H1 (cell line): Measurements from ENCODE around the gene TSPEAR. TPM values are rescaled to one million over a fixed set of nuclear protein-coding genes. Genes with fewer than 3 reads are reported as not detected.
A peak's percentile ranks its signal among the peaks of the same experiment; 100 is the strongest.

ENCODE experiments used
- CTCF ChIA-PET: fragments of 300-600 bp; sonication (Branson Sonifier 250); formaldehyde crosslinking; loops from one replicate; lab custom pipeline; 2021; ENCODE audit not compliant: partially characterized antibody; lab: Charles Lee
- POLR2A ChIA-PET: fragments of 300-600 bp; sonication (Branson Sonifier 250); formaldehyde crosslinking; loops from one replicate; lab custom pipeline; 2021; ENCODE audit warnings: inconsistent platforms; ENCODE audit not compliant: partially characterized antibody; lab: Charles Lee
- DNase-seq, 2 experiments: peaks; one replicate each; pipeline versions ENCODE4 v3.0.0 to v3.0.0-alpha.2; 2010 to 2022; ENCODE audit warnings: low spot score in 2 of 2, low read depth in 1 of 2, mixed read lengths in 1 of 2
- FAIRE-seq: peaks from 2 replicates; lab custom pipeline; 2011; peaks lifted over from hg19 to GRCh38; lab: Jason Lieb, UNC
- H2AFZ ChIP-seq: 2 replicates; pipeline ENCODE4 v1.8.1; 2012; ENCODE audit warnings: low read length, inconsistent platforms
- H2AK5ac ChIP-seq: 2 replicates; pipeline ENCODE4 v1.6.1; 2013; ENCODE audit warnings: low read depth, low read length
- H2BK120ac ChIP-seq: replicated peaks from 2 replicates; pipeline ENCODE3; 2013; ENCODE audit warnings: low read depth, low read length, inconsistent platforms
- H2BK12ac ChIP-seq: 2 replicates; pipeline ENCODE4 v1.6.1; 2013; ENCODE audit warnings: low read depth, low read length
- H2BK15ac ChIP-seq: 2 replicates; pipeline ENCODE4 v1.6.1; 2013; ENCODE audit warnings: low read length
- H2BK20ac ChIP-seq: 2 replicates; pipeline ENCODE4 v1.6.1; 2013; ENCODE audit warnings: low read length
- H2BK5ac ChIP-seq: 2 replicates; pipeline ENCODE4 v1.6.1; 2013; ENCODE audit warnings: low read depth, low read length
- H3K14ac ChIP-seq: 2 replicates; pipeline ENCODE4 v1.6.1; 2013; ENCODE audit warnings: inconsistent platforms; ENCODE audit not compliant: insufficient read length
- H3K18ac ChIP-seq: 2 replicates; pipeline ENCODE4 v1.6.1; 2013; ENCODE audit warnings: low read length; ENCODE audit errors: extremely low read depth
- H3K23ac ChIP-seq: 2 replicates; pipeline ENCODE4 v1.6.1; 2013; ENCODE audit warnings: inconsistent platforms; ENCODE audit not compliant: insufficient read length
- H3K23me2 ChIP-seq: 2 replicates; pipeline ENCODE4 v1.6.1; 2013; ENCODE audit warnings: low read depth, low read length
- H3K27ac ChIP-seq: 2 replicates; pipeline ENCODE4 v1.6.1; 2011; ENCODE audit warnings: low read depth, low read length, inconsistent platforms
- H3K27me3 ChIP-seq, 4 experiments: replicated peaks in 1 of 4; 1 replicate in 1 of 4; 2 replicates in 3 of 4; pipeline versions ENCODE4 v1.6.1 to v1.8.1; 2011 to 2013; ENCODE audit warnings: low read length in 3 of 4, mild to moderate bottlenecking in 3 of 4, inconsistent platforms in 2 of 4, mixed read lengths in 2 of 4, moderate library complexity in 1 of 4; ENCODE audit not compliant: control insufficient read depth in 3 of 4, insufficient read depth in 3 of 4; ENCODE audit errors: extremely low read depth in 1 of 4
- H3K36me3 ChIP-seq, 4 experiments: 2 replicates each; pipeline versions ENCODE4 v1.6.1 to v1.8.1; 2011 to 2013; ENCODE audit warnings: mild to moderate bottlenecking in 4 of 4, low read length in 3 of 4, moderate library complexity in 2 of 4, control low read depth in 1 of 4, inconsistent platforms in 1 of 4; ENCODE audit not compliant: insufficient read depth in 4 of 4, control insufficient read depth in 2 of 4
- H3K4ac ChIP-seq: replicated peaks from 2 replicates; pipeline ENCODE3; 2013; ENCODE audit warnings: low read length, low read depth, mixed read lengths, inconsistent platforms; ENCODE audit not compliant: insufficient read length
- H3K4me1 ChIP-seq, 4 experiments: replicated peaks in 1 of 4; 1 replicate in 1 of 4; 2 replicates in 3 of 4; pipeline versions ENCODE4 v1.6.1 to v1.8.1; 2011 to 2013; ENCODE audit warnings: low read length in 3 of 4, inconsistent platforms in 2 of 4, mixed read lengths in 1 of 4; ENCODE audit not compliant: insufficient read depth in 4 of 4, control insufficient read depth in 3 of 4
- H3K4me2 ChIP-seq, 2 experiments: 2 replicates each; pipeline versions ENCODE4 v1.6.1 to v1.8.1; 2011 to 2013; ENCODE audit warnings: low read depth in 2 of 2, low read length in 2 of 2, control low read depth in 1 of 2, inconsistent platforms in 1 of 2, mild to moderate bottlenecking in 1 of 2; ENCODE audit not compliant: insufficient read depth in 1 of 2
- H3K4me3 ChIP-seq, 4 experiments: fragments of 200-600, 300-600 bp in 1 of 4; sonication (generic), shearing (Covaris generic), sonication (Bioruptor Twin) in 1 of 4; 2 replicates each; pipeline versions ENCODE4 v1.5.1 to v1.8.1; 2011 to 2016; ENCODE audit warnings: low read length in 4 of 4, low read depth in 3 of 4, control low read depth in 2 of 4, inconsistent platforms in 2 of 4, mild to moderate bottlenecking in 2 of 4, mixed read lengths in 1 of 4, moderate library complexity in 1 of 4; ENCODE audit not compliant: insufficient read depth in 2 of 4; ENCODE audit errors: extremely low read depth in 1 of 4
- H3K56ac ChIP-seq: replicated peaks from 2 replicates; pipeline ENCODE3; 2013; ENCODE audit warnings: low read depth, mild to moderate bottlenecking, mixed read lengths, low read length, inconsistent platforms; ENCODE audit not compliant: insufficient read length
- H3K79me1 ChIP-seq: 2 replicates; pipeline ENCODE4 v1.6.1; 2013; ENCODE audit warnings: low read depth, low read length, control low read depth
- H3K79me2 ChIP-seq, 2 experiments: 2 replicates each; pipeline versions ENCODE4 v1.6.1 to v1.8.1; 2012 to 2013; ENCODE audit warnings: low read length in 2 of 2, mild to moderate bottlenecking in 2 of 2, inconsistent platforms in 1 of 2; ENCODE audit not compliant: insufficient read depth in 2 of 2, control insufficient read depth in 1 of 2
- H3K9ac ChIP-seq, 4 experiments: replicated peaks in 1 of 4; 1 replicate in 1 of 4; 2 replicates in 3 of 4; pipeline versions ENCODE4 v1.6.1 to v1.8.1; 2011 to 2013; ENCODE audit warnings: low read depth in 3 of 4, low read length in 3 of 4, control low read depth in 2 of 4, mild to moderate bottlenecking in 2 of 4, moderate library complexity in 2 of 4, inconsistent platforms in 1 of 4; ENCODE audit errors: extremely low read depth in 1 of 4
- H3K9me3 ChIP-seq, 2 experiments: 2 replicates each; pipeline versions ENCODE4 v1.6.1 to v1.8.1; 2012 to 2013; ENCODE audit warnings: mild to moderate bottlenecking in 2 of 2, moderate library complexity in 2 of 2, control low read depth in 1 of 2, inconsistent platforms in 1 of 2, low read depth in 1 of 2, low read length in 1 of 2, mixed read lengths in 1 of 2; ENCODE audit not compliant: insufficient read depth in 2 of 2
- H4K20me1 ChIP-seq, 2 experiments: replicated peaks in 1 of 2; 2 replicates each; pipeline versions ENCODE3 to v1.8.1; 2011 to 2013; ENCODE audit warnings: inconsistent platforms in 2 of 2, low read length in 2 of 2, mild to moderate bottlenecking in 1 of 2; ENCODE audit not compliant: insufficient read depth in 2 of 2, control insufficient read depth in 1 of 2
- H4K5ac ChIP-seq: 2 replicates; pipeline ENCODE4 v1.6.1; 2013; ENCODE audit warnings: low read length, low read depth, mixed read lengths, inconsistent platforms; ENCODE audit not compliant: insufficient read length
- H4K8ac ChIP-seq: 2 replicates; pipeline ENCODE4 v1.8.0; 2013; ENCODE audit warnings: mild to moderate bottlenecking, moderate library complexity, low read length, inconsistent platforms; ENCODE audit not compliant: insufficient read depth; ENCODE audit errors: extremely low read depth
- H4K91ac ChIP-seq: replicated peaks from 2 replicates; pipeline ENCODE3; 2013; ENCODE audit warnings: low read length, mixed read lengths, inconsistent platforms; ENCODE audit not compliant: insufficient read length
- NANOG ChIP-seq: IDR thresholded peaks from 2 replicates; pipeline ENCODE4 v1.6.1; 2011; ENCODE audit warnings: low read length, low read depth, mild to moderate bottlenecking, inconsistent platforms; ENCODE audit not compliant: insufficient read depth, poor library complexity, severe bottlenecking
- POLR2AphosphoS5 ChIP-seq: IDR thresholded peaks from 2 replicates; pipeline ENCODE4 v1.6.1; 2011; ENCODE audit warnings: low read depth, low read length
- WGBS, 2 experiments: shearing (Covaris generic) in 1 of 2; methylation state at CpG; one replicate each; pipeline versions ENCODE4 v1.1.6 to v1.1.7; 2013 to 2015; ENCODE audit warnings: low lambda C conversion rate in 2 of 2, mixed read lengths in 2 of 2, inconsistent platforms in 1 of 2, low coverage in 1 of 2, missing lambda C conversion rate in 1 of 2; ENCODE audit not compliant: insufficient replicate concordance in 2 of 2, insufficient coverage in 1 of 2, insufficient read length in 1 of 2; ENCODE audit errors: extremely low coverage in 1 of 2, missing lambda C conversion rate in 1 of 2; 5-methylcytosine and 5-hydroxymethylcytosine counted together
- polyA plus RNA-seq, 7 experiments: library from polyadenylated mRNA; depleted of rRNA in 3 of 7; stranded (reverse) in 5 of 7; unstranded in 2 of 7; fragments of >200 nt in 5 of 7; fragments of 200-250 nt in 2 of 7; gene quantifications; 1 replicate in 5 of 7; 2 replicates in 1 of 7; 4 replicates in 1 of 7; pipeline versions ENCODE4 v1.2.1 to v1.2.3, GENCODE V29; 2011 to 2013; ENCODE audit warnings: missing spikeins in 2 of 7, mixed read lengths in 2 of 7
- total RNA-seq: library from RNA; stranded (reverse); fragmentation: NEBNext Ultra II Directional; extraction: Animal tissue kit (Norgen Biotek cat#: 25700); gene quantifications from 2 replicates; pipeline ENCODE4 v1.2.1, GENCODE V29; 2021
- TF ChIP-seq, protein P1 (sequence below): IDR thresholded peaks from 2 replicates; pipeline ENCODE4 v1.6.1; 2012; ENCODE audit warnings: inconsistent platforms

Gene TSPEAR
- total and polyA plus RNA-seq, 2 of the 8 experiments (the other 6 are each of a cell fraction or from before 2014, with no cell fraction given), result 0.58 to 0.89 TPM

DNA sequence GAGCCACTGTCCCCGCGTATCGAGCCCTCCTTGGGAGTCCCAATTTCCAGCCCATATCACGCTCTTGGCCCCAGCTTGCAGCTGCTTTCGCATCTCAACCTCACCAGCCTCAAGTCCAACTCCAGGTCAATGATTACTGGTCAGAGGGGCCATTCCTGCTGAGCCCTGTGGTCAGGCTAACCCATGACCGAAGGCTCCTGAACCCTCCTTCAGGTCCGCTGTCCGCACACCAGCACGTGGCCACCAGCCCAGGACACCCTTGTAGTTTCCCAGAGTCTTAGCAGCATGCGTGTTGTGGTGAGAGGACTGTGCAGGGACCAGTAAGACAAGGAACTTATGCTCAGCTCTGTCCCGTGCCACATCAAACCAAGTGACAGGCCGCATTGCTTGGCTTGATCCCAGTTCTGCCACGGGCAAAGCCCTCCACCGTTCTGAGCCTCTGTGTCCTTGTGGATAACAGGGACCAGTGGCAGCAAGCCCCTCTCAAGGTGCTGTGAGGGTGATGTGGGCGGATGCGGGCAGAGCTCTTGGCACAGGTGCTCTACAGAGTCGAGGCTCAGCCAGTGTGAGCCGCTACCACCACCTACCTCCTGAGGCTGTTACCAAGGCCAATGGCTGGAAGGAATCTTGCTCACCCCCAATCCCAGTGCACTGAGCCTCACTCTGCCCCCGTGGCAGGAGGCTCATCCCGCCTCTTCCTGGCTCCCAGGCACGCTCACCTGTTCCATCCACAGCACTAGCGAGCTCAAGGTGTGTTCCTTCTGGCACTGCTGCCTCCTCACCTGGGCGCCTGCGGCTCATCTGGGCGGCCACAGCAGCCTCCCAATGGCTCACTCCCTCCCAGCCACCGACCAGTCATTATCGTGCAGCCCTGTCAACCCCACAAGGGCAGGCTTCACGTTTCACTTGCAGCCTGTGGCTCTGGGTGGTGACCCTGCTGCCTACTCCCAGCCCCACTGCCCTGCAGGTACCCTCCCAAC is 191.7 kb downstream of the TSPEAR start:
- no peak overlapping the region for H2AFZ ChIP-seq
- H3K4ac ChIP-seq, result no peak overlapping the region
- H2BK120ac ChIP-seq, result no peak overlapping the region
- no peak overlapping the region for H4K5ac ChIP-seq
- FAIRE-seq (no peak), DNase-seq (no peak)
- no peaks in the 10 kb centered on the region for H4K20me1 ChIP-seq
- peaks cover 3% of the 10 kb centered on the region; the same call in 1 of the 2 replicates for H3K79me1 ChIP-seq
- H3K9me3 ChIP-seq, result peaks cover 0 to 13% of the 10 kb centered on the region in 2 experiments; a peak in 3 of 4 replicates
- H3K79me2 ChIP-seq, result no peaks in the 10 kb centered on the region
- peaks cover 0 to 3% (median 0%) of the 10 kb centered on the region in 4 experiments; a peak in 1 of 7 replicates for H3K4me1 ChIP-seq
- H2BK15ac ChIP-seq, result no peak overlapping the region
- H2BK12ac ChIP-seq, result peak overlapping the region; percentile 33; the same call in 1 of the 2 replicates
- ChIA-PET POLR2A (interaction anchor here (0.9 to 1.1 kb wide), 3 partner anchors 97 to 240 kb away, joined by 3 read pairs; no protein-coding TSS in a partner anchor), CTCF (interaction anchor here (0.9 to 2.3 kb wide), 7 partner anchors 9 to 274 kb away, joined by 3 to 17 read pairs (median 4); no protein-coding TSS in a partner anchor)
- H2BK20ac ChIP-seq, result no peak overlapping the region
- no peak overlapping the region for H3K4me2 ChIP-seq
- 0 out of 2 replicates have a peak overlapping the region, but pooled peaks have one; percentile 40 for H2AK5ac ChIP-seq
- no peak overlapping the region for H4K8ac ChIP-seq
- H3K27ac ChIP-seq, result no peak overlapping the region
- peak overlapping the region; percentile 46 for H4K91ac ChIP-seq
- 0 out of 2 replicates have a peak overlapping the region, but pooled peaks have one; percentile 35 for H2BK5ac ChIP-seq
- WGBS, 2 experiments, result 82% methylated on average over 25 of the region's 28 CpGs; no CpG with 5 or more reads in 1 of the 2 experiments
- no peak overlapping the region for H3K9ac ChIP-seq
- no peak overlapping the region for H3K23ac ChIP-seq
- H3K56ac ChIP-seq, result no peak overlapping the region
- TF ChIP-seq POLR2AphosphoS5 (0 out of 2 replicates have a peak, but pooled peaks have one; percentile 34), NANOG (no peak)
- TF ChIP-seq, protein P1, sequence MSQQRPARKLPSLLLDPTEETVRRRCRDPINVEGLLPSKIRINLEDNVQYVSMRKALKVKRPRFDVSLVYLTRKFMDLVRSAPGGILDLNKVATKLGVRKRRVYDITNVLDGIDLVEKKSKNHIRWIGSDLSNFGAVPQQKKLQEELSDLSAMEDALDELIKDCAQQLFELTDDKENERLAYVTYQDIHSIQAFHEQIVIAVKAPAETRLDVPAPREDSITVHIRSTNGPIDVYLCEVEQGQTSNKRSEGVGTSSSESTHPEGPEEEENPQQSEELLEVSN, result 0 out of 2 replicates have a peak, but pooled peaks have one; percentile 8
- no peaks in the 10 kb centered on the region for H3K36me3 ChIP-seq
- H3K14ac ChIP-seq, result no peak overlapping the region
- no peak overlapping the region for H3K18ac ChIP-seq
- H3K4me3 ChIP-seq, result no peak overlapping the region
- H3K23me2 ChIP-seq, result peaks cover 13% of the 10 kb centered on the region
- H3K27me3 ChIP-seq, result no peaks in the 10 kb centered on the region
